ENCODE data around the gene GALNT10. TPM values are rescaled to one million over a fixed set of nuclear protein-coding genes. Genes with fewer than 3 reads are reported as not detected.

The GALNT10 gene
- total RNA-seq, 1 donor from 2014 or later, result 24.2 TPM

- DNase-seq, result no peak
Measured at GRCh38 chr5:154236536-154237375, 46.2 kb downstream of the GALNT10 start.

GRCh38 chr5:154237376-154237743 is 46.8 kb downstream of the GALNT10 start:
- DNase-seq, result no peak

GRCh38 chr5:154237946-154238345 is 47.4 kb downstream of the GALNT10 start:
- DNase-seq, result no peak

- no peak for DNase-seq
Measured at GRCh38 chr5:154238776-154239481, 48.4 kb downstream of the GALNT10 start.

GRCh38 chr5:154240595-154240994 is 50.1 kb downstream of the GALNT10 start:
- DNase-seq, result no peak

- no peak for DNase-seq
Measured at GRCh38 chr5:154241021-154241420, 50.5 kb downstream of the GALNT10 start.

- peak; percentile 17 for DNase-seq
Measured at GRCh38 chr5:154242442-154242841, 51.9 kb downstream of the GALNT10 start.

- DNase-seq, result no peak
Measured at GRCh38 chr5:154242964-154243376, 52.4 kb downstream of the GALNT10 start.

- no peak for DNase-seq
Measured at GRCh38 chr5:154243736-154244135, 53.2 kb downstream of the GALNT10 start.

GRCh38 chr5:154244476-154244875 is 53.9 kb downstream of the GALNT10 start:
- peak; percentile 46 for DNase-seq

- no peak for DNase-seq
Measured at GRCh38 chr5:154248691-154249090, 58.2 kb downstream of the GALNT10 start.

GRCh38 chr5:154249826-154250225 is 59.3 kb downstream of the GALNT10 start:
- DNase-seq, result peak; percentile 77

- DNase-seq, result no peak
Measured at GRCh38 chr5:154251529-154251928, 61.0 kb downstream of the GALNT10 start.

GRCh38 chr5:154253807-154254206 is 63.3 kb downstream of the GALNT10 start:
- DNase-seq, result no peak

GRCh38 chr5:154254896-154255295 is 64.4 kb downstream of the GALNT10 start:
- DNase-seq, result no peak

GRCh38 chr5:154257046-154257445 is 66.5 kb downstream of the GALNT10 start:
- no peak for DNase-seq

- no peak for DNase-seq
Measured at GRCh38 chr5:154258531-154259217, 68.1 kb downstream of the GALNT10 start.

- peak; percentile 32 for DNase-seq
Measured at GRCh38 chr5:154260224-154260927, 69.8 kb downstream of the GALNT10 start.

GRCh38 chr5:154262342-154262741 is 71.8 kb downstream of the GALNT10 start:
- DNase-seq, result no peak

- peak; percentile 25 for DNase-seq
Measured at GRCh38 chr5:154264549-154265196, 74.1 kb downstream of the GALNT10 start.

GRCh38 chr5:154265197-154265773 is 74.8 kb downstream of the GALNT10 start:
- DNase-seq, result no peak

All from tongue (tissue), 2 donors.